Tibial nerve (tissue), 4 donors: ENCODE measurements around the gene MOB2.

Source experiments
- CTCF ChIP-seq, 5 experiments: fragments of 200-600 bp in 3 of 5; fragments of 450-650 bp in 2 of 5; sonication (generic) in 3 of 5; IDR thresholded peaks; one replicate each; pipeline ENCODE4 v1.5.1; 2016 to 2019; ENCODE audit warnings: antibody characterized with exemption in 5 of 5, mild to moderate bottlenecking in 3 of 5, moderate library complexity in 2 of 5
- EP300 ChIP-seq, 2 donors: sonication (generic); formaldehyde crosslinking; IDR thresholded peaks; one replicate each; pipeline ENCODE4 v1.6.1; 2017; ENCODE audit warnings: antibody characterized with exemption in 2 of 2, mild to moderate bottlenecking in 1 of 2
- POLR2A ChIP-seq, 2 donors: fragments of 450-650 bp; IDR thresholded peaks; one replicate each; pipeline ENCODE4 v1.6.1; 2017; ENCODE audit warnings: antibody characterized with exemption in 2 of 2, mild to moderate bottlenecking in 2 of 2, moderate library complexity in 2 of 2

- TF ChIP-seq POLR2A (IDR thresholded peaks at IDR 0.05) (no peak), CTCF (IDR thresholded peaks at IDR 0.05) (no peak), EP300 (IDR thresholded peaks at IDR 0.05) (no peak)
Observed at GRCh38 chr11:1520663-1521267, 34.2 kb upstream of the MOB2 start.
